Hepatocyte (in vitro differentiated cells): ENCODE data around the gene CPM.

Experiments used
- EZH2phosphoT487 ChIP-seq: fragments of 200-600 bp; sonication (generic); IDR thresholded peaks from one replicate; pipeline ENCODE4 v1.6.1; 2018; ENCODE audit warnings: antibody characterized with exemption, mild to moderate bottlenecking, low read depth, moderate library complexity; ENCODE audit not compliant: unreplicated experiment, severe bottlenecking
- TF ChIP-seq, protein P1 (sequence below): fragments of 200-600 bp; sonication (generic); IDR thresholded peaks from 2 replicates; pipeline ENCODE4 v1.5.1; 2016; ENCODE audit warnings: antibody characterized with exemption, mild to moderate bottlenecking; ENCODE audit not compliant: poor library complexity

DNA sequence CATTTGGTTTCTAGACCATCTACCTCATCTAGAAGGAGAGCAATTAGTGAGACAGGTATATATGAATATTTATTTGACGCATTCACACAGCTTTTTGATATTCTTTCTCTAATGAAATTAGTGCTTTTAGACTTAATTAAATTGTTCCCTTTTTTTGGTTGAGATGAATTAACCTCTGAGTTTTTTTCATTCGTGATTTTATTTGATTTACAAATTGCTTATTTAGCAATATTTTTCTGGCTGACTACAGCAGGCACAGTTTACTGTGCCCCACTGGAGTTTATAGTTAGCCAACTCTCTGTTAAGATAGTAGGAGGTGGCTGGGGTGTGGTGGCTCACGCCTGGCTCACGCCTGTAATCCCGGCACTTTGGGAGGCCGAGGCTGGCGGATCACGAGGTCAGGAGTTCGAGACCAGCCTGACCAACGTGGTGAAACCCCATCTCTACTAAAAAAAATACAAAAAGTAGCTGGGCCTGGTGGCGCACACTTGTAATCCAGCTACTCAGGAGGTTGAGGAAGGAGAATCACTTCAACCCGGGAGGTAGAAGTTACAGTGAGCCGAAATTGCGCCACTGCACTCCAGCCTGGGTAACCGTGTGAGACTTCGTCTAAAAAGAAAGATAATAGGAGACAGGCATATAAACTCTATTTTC lies 108.2 kb downstream of the CPM start:
- TF ChIP-seq, protein P1, sequence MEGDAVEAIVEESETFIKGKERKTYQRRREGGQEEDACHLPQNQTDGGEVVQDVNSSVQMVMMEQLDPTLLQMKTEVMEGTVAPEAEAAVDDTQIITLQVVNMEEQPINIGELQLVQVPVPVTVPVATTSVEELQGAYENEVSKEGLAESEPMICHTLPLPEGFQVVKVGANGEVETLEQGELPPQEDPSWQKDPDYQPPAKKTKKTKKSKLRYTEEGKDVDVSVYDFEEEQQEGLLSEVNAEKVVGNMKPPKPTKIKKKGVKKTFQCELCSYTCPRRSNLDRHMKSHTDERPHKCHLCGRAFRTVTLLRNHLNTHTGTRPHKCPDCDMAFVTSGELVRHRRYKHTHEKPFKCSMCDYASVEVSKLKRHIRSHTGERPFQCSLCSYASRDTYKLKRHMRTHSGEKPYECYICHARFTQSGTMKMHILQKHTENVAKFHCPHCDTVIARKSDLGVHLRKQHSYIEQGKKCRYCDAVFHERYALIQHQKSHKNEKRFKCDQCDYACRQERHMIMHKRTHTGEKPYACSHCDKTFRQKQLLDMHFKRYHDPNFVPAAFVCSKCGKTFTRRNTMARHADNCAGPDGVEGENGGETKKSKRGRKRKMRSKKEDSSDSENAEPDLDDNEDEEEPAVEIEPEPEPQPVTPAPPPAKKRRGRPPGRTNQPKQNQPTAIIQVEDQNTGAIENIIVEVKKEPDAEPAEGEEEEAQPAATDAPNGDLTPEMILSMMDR: no peak
- no peak for TF ChIP-seq EZH2phosphoT487
